ENCODE data around the gene LACTB. TPM values are rescaled to one million over a fixed set of nuclear protein-coding genes. Genes with fewer than 3 reads are reported as not detected.

LACTB gene
- total and polyA plus RNA-seq, 2 of the 13 experiments (the other 11 are each of a cell fraction or from before 2014, with no cell fraction given), result 14.8 to 23.0 TPM

DNA sequence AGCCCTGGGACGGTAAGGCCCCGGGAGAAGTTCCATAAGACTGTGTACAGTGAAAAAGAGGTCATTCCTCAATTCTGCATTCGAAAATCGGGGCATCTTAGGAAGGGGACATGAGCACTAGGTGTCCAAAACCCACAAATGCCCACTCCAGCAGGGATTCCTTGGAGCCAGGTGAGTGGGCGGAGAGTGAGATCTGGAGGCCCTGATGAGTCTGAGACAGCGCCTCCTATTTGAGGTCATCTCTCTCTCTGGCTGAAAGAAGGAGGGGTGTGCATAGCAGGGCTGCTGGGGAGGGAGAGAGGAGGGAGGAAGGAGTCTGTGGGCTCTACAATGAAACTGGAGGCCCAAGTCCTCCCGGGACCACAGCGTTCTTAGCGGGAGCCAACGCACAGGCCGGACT is 38.1 kb upstream of the LACTB start:
- Histone ChIP-seq H3K4me3 (replicated peaks in 1 of 3; ENCODE audit: insufficient read depth in 1 of 3, low read depth in 2 of 3, low read length in 3 of 3) (no peak overlapping the region), H3K9ac (ENCODE audit: insufficient read depth, low read depth, low read length) (0 out of 2 replicates have a peak overlapping the region, but pooled peaks have one; percentile 53), H3K9me3 (ENCODE audit: low read length) (no peaks in the 10 kb centered on the region), H3K27me3 (ENCODE audit: control insufficient read depth in 1 of 2, insufficient read depth in 2 of 2, low read length in 2 of 2) (no peaks in the 10 kb centered on the region), H3K4me1 (ENCODE audit: insufficient read depth, low read length) (peaks cover 88% of the 10 kb centered on the region), H2AFZ (ENCODE audit: low read length) (peak overlapping the region; percentile 68), H3K79me2 (ENCODE audit: insufficient read depth, low read length) (no peaks in the 10 kb centered on the region), H4K20me1 (ENCODE audit: insufficient read depth, low read length) (no peaks in the 10 kb centered on the region), H3K4me2 (ENCODE audit: low read depth, low read length) (peak overlapping the region; percentile 46; the same call in 1 of the 2 replicates), H3K36me3 (replicated peaks in 1 of 2; ENCODE audit: control insufficient read depth in 1 of 2, insufficient read depth in 2 of 2, low read length in 2 of 2) (no peaks in the 10 kb centered on the region), H3K27ac (ENCODE audit: extremely low read length, insufficient read depth, low read length) (no peak overlapping the region)
- ATAC-seq (no peak), FAIRE-seq (no peak), DNase-seq (ENCODE audit: low spot score) (no peak)
- ChIA-PET CTCF (ENCODE audit: low intra/inter-chr PET ratio, low total read pairs) (no interaction called here), POLR2A (interaction anchor here (1.4 to 4.9 kb wide), 3 partner anchors 10 to 35 kb away, joined by 5 to 32 read pairs (median 9); no protein-coding TSS in a partner anchor)
- in situ Hi-C loops (cut with HindIII; ENCODE audit: extremely low pct_ligation_motif_present, low pct_unique_long_range_greater_than_20kb) (no loop called here), intact Hi-C loops (cut with micrococcal nuclease; ENCODE audit: unreplicated experiment) (no loop called here)
- TF ChIP-seq, protein P1, sequence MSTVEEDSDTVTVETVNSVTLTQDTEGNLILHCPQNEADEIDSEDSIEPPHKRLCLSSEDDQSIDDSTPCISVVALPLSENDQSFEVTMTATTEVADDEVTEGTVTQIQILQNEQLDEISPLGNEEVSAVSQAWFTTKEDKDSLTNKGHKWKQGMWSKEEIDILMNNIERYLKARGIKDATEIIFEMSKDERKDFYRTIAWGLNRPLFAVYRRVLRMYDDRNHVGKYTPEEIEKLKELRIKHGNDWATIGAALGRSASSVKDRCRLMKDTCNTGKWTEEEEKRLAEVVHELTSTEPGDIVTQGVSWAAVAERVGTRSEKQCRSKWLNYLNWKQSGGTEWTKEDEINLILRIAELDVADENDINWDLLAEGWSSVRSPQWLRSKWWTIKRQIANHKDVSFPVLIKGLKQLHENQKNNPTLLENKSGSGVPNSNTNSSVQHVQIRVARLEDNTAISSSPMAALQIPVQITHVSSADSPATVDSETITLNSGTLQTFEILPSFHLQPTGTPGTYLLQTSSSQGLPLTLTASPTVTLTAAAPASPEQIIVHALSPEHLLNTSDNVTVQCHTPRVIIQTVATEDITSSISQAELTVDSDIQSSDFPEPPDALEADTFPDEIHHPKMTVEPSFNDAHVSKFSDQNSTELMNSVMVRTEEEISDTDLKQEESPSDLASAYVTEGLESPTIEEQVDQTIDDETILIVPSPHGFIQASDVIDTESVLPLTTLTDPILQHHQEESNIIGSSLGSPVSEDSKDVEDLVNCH (CRISPR knock-in tag; IDR thresholded peaks at IDR 0.05), result no peak
- TF ChIP-seq, protein P2, sequence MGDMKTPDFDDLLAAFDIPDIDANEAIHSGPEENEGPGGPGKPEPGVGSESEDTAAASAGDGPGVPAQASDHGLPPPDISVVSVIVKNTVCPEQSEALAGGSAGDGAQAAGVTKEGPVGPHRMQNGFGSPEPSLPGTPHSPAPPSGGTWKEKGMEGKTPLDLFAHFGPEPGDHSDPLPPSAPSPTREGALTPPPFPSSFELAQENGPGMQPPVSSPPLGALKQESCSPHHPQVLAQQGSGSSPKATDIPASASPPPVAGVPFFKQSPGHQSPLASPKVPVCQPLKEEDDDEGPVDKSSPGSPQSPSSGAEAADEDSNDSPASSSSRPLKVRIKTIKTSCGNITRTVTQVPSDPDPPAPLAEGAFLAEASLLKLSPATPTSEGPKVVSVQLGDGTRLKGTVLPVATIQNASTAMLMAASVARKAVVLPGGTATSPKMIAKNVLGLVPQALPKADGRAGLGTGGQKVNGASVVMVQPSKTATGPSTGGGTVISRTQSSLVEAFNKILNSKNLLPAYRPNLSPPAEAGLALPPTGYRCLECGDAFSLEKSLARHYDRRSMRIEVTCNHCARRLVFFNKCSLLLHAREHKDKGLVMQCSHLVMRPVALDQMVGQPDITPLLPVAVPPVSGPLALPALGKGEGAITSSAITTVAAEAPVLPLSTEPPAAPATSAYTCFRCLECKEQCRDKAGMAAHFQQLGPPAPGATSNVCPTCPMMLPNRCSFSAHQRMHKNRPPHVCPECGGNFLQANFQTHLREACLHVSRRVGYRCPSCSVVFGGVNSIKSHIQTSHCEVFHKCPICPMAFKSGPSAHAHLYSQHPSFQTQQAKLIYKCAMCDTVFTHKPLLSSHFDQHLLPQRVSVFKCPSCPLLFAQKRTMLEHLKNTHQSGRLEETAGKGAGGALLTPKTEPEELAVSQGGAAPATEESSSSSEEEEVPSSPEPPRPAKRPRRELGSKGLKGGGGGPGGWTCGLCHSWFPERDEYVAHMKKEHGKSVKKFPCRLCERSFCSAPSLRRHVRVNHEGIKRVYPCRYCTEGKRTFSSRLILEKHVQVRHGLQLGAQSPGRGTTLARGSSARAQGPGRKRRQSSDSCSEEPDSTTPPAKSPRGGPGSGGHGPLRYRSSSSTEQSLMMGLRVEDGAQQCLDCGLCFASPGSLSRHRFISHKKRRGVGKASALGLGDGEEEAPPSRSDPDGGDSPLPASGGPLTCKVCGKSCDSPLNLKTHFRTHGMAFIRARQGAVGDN (CRISPR knock-in tag; IDR thresholded peaks at IDR 0.05), result 0 out of 2 replicates have a peak, but pooled peaks have one; percentile 7
- no TSS peak for BruUV-seq (replicated peaks)
- 86% methylated on average over 11 of the region's 11 CpGs for WGBS (ENCODE audit: low lambda C conversion rate)

Data from HepG2 (cell line).